SJCRH30 (cell line): ENCODE measurements around the gene GRIP1. TPM values are rescaled to one million over a fixed set of nuclear protein-coding genes. Genes with fewer than 3 reads are reported as not detected.

Source experiments
- DNase-seq, 2 experiments: peaks; one replicate each; pipeline ENCODE4 v3.0.0-alpha.2; 2015 to 2020
- H3K27ac ChIP-seq: fragments of 250-450 bp; sonication (Bioruptor Pico); 2 replicates; pipeline ENCODE4 v1.5.1; 2020; ENCODE audit warnings: mild to moderate bottlenecking, moderate library complexity
- H3K27me3 ChIP-seq: fragments of 250-450 bp; sonication (Bioruptor Pico); 2 replicates; pipeline ENCODE4 v1.5.1; 2020; ENCODE audit warnings: mild to moderate bottlenecking, moderate library complexity
- H3K36me3 ChIP-seq: fragments of 250-450 bp; sonication (Bioruptor Pico); 2 replicates; pipeline ENCODE4 v1.5.1; 2020; ENCODE audit warnings: mild to moderate bottlenecking, moderate library complexity
- H3K4me1 ChIP-seq: fragments of 250-450 bp; sonication (Bioruptor Pico); 2 replicates; pipeline ENCODE4 v1.5.1; 2020; ENCODE audit warnings: mild to moderate bottlenecking, moderate library complexity
- H3K4me3 ChIP-seq: fragments of 250-450 bp; sonication (Bioruptor Pico); 2 replicates; pipeline ENCODE4 v1.5.1; 2020; ENCODE audit warnings: mild to moderate bottlenecking, moderate library complexity
- H3K9me3 ChIP-seq: fragments of 250-450 bp; sonication (Bioruptor Pico); replicated peaks from 2 replicates; pipeline ENCODE4 v1.5.1; 2020; ENCODE audit warnings: mild to moderate bottlenecking, moderate library complexity
- total RNA-seq: library from RNA; depleted of rRNA; stranded (reverse); fragments of >200 nt; shearing (Covaris generic); gene quantifications from 2 replicates; pipeline ENCODE4 v1.2.3, GENCODE V29; 2014

The GRIP1 gene
- total RNA-seq, 1 experiment from 2014 or later: 8.2 TPM

- H3K36me3 ChIP-seq: no peaks in the 10 kb centered on the region
- H3K9me3 ChIP-seq: no peaks in the 10 kb centered on the region
- peaks cover 28% of the 10 kb centered on the region for H3K4me1 ChIP-seq
- no peak overlapping the region for H3K27ac ChIP-seq
- no peak for DNase-seq
- H3K4me3 ChIP-seq: no peak overlapping the region
- H3K27me3 ChIP-seq: no peaks in the 10 kb centered on the region
Measured at GRCh38 chr12:66644151-66644550, 34.7 kb downstream of the GRIP1 start.

- Histone ChIP-seq H3K4me1 (peaks cover 7% of the 10 kb centered on the region; the same call in 1 of the 2 replicates), H3K9me3 (no peaks in the 10 kb centered on the region), H3K27me3 (no peaks in the 10 kb centered on the region), H3K27ac (no peak overlapping the region), H3K4me3 (no peak overlapping the region), H3K36me3 (no peaks in the 10 kb centered on the region)
- DNase-seq: peak; percentile 20 to 40
Measured at GRCh38 chr12:66640691-66641460, 38.0 kb downstream of the GRIP1 start.

GRCh38 chr12:66638666-66639065, 40.2 kb downstream of the GRIP1 start:
- Histone ChIP-seq H3K27me3 (no peaks in the 10 kb centered on the region), H3K36me3 (no peaks in the 10 kb centered on the region), H3K9me3 (no peaks in the 10 kb centered on the region), H3K4me1 (peaks cover 7% of the 10 kb centered on the region; the same call in 1 of the 2 replicates), H3K27ac (no peak overlapping the region), H3K4me3 (no peak overlapping the region)
- DNase-seq: peak; percentile 11 to 53

GRCh38 chr12:66637699-66638301, 41.1 kb downstream of the GRIP1 start:
- no peaks in the 10 kb centered on the region for H3K27me3 ChIP-seq
- no peak for DNase-seq

GRCh38 chr12:66636771-66637170, 42.1 kb downstream of the GRIP1 start:
- H3K4me1 ChIP-seq: peaks cover 7% of the 10 kb centered on the region; the same call in 1 of the 2 replicates
- H3K36me3 ChIP-seq: no peaks in the 10 kb centered on the region
- DNase-seq: peak; percentile 24 to 38
- no peak overlapping the region for H3K4me3 ChIP-seq
- no peaks in the 10 kb centered on the region for H3K9me3 ChIP-seq
- H3K27ac ChIP-seq: no peak overlapping the region
- H3K27me3 ChIP-seq: no peaks in the 10 kb centered on the region

More at GRCh38 chr12:66637699-66638301, 41.1 kb downstream of the GRIP1 start:
- no peaks in the 10 kb centered on the region for H3K36me3 ChIP-seq
- no peak overlapping the region for H3K27ac ChIP-seq
- no peak overlapping the region for H3K4me3 ChIP-seq
- no peaks in the 10 kb centered on the region for H3K9me3 ChIP-seq
- peaks cover 7% of the 10 kb centered on the region; the same call in 1 of the 2 replicates for H3K4me1 ChIP-seq

GRCh38 chr12:66633676-66634075, 45.2 kb downstream of the GRIP1 start:
- H3K36me3 ChIP-seq: no peaks in the 10 kb centered on the region

GRCh38 chr12:66629138-66629870, 49.6 kb downstream of the GRIP1 start:
- H3K4me3 ChIP-seq: no peak overlapping the region
- H3K27ac ChIP-seq: no peak overlapping the region
- H3K36me3 ChIP-seq: no peaks in the 10 kb centered on the region
- no peaks in the 10 kb centered on the region for H3K27me3 ChIP-seq
- peaks cover 12% of the 10 kb centered on the region; the same call in 1 of the 2 replicates for H3K4me1 ChIP-seq
- H3K9me3 ChIP-seq: no peaks in the 10 kb centered on the region
- no peak for DNase-seq

More at GRCh38 chr12:66633676-66634075, 45.2 kb downstream of the GRIP1 start:
- Histone ChIP-seq H3K4me1 (0 out of 2 replicates have a peak, but pooled peaks cover under 1% of the 10 kb centered on the region), H3K27me3 (no peaks in the 10 kb centered on the region), H3K4me3 (no peak overlapping the region), H3K27ac (no peak overlapping the region), H3K9me3 (no peaks in the 10 kb centered on the region)
- no peak for DNase-seq

GRCh38 chr12:66627988-66628317, 50.9 kb downstream of the GRIP1 start:
- Histone ChIP-seq H3K27ac (no peak overlapping the region), H3K4me3 (no peak overlapping the region), H3K4me1 (peaks cover 12% of the 10 kb centered on the region; the same call in 1 of the 2 replicates), H3K27me3 (no peaks in the 10 kb centered on the region), H3K36me3 (no peaks in the 10 kb centered on the region), H3K9me3 (no peaks in the 10 kb centered on the region)
- DNase-seq: no peak

GRCh38 chr12:66627270-66627987, 51.4 kb downstream of the GRIP1 start:
- H3K27me3 ChIP-seq: no peaks in the 10 kb centered on the region
- H3K4me1 ChIP-seq: peaks cover 12% of the 10 kb centered on the region; the same call in 1 of the 2 replicates
- no peak overlapping the region for H3K27ac ChIP-seq
- peak; percentile 14 to 42 for DNase-seq
- no peaks in the 10 kb centered on the region for H3K36me3 ChIP-seq
- no peaks in the 10 kb centered on the region for H3K9me3 ChIP-seq
- no peak overlapping the region for H3K4me3 ChIP-seq

GRCh38 chr12:66624806-66625205, 54.1 kb downstream of the GRIP1 start:
- DNase-seq: no peak
- Histone ChIP-seq H3K36me3 (no peaks in the 10 kb centered on the region), H3K27ac (no peak overlapping the region)

GRCh38 chr12:66623455-66623854, 55.4 kb downstream of the GRIP1 start:
- H3K27ac ChIP-seq: no peak overlapping the region
- no peak overlapping the region for H3K4me3 ChIP-seq
- H3K9me3 ChIP-seq: no peaks in the 10 kb centered on the region
- no peak for DNase-seq
- H3K4me1 ChIP-seq: peaks cover 8% of the 10 kb centered on the region; the same call in 1 of the 2 replicates
- H3K36me3 ChIP-seq: no peaks in the 10 kb centered on the region
- no peaks in the 10 kb centered on the region for H3K27me3 ChIP-seq

More at GRCh38 chr12:66624806-66625205, 54.1 kb downstream of the GRIP1 start:
- Histone ChIP-seq H3K4me3 (no peak overlapping the region), H3K27me3 (no peaks in the 10 kb centered on the region), H3K9me3 (no peaks in the 10 kb centered on the region), H3K4me1 (peaks cover 12% of the 10 kb centered on the region; the same call in 1 of the 2 replicates)

GRCh38 chr12:66620688-66621087, 58.2 kb downstream of the GRIP1 start:
- H3K4me3 ChIP-seq: no peak overlapping the region
- no peak for DNase-seq
- H3K27ac ChIP-seq: no peak overlapping the region
- H3K9me3 ChIP-seq: no peaks in the 10 kb centered on the region
- no peaks in the 10 kb centered on the region for H3K27me3 ChIP-seq
- peaks cover 8% of the 10 kb centered on the region for H3K4me1 ChIP-seq
- H3K36me3 ChIP-seq: no peaks in the 10 kb centered on the region

GRCh38 chr12:66620026-66620425, 58.9 kb downstream of the GRIP1 start:
- Histone ChIP-seq H3K4me1 (peaks cover 8% of the 10 kb centered on the region), H3K4me3 (no peak overlapping the region), H3K9me3 (no peaks in the 10 kb centered on the region), H3K36me3 (no peaks in the 10 kb centered on the region), H3K27ac (no peak overlapping the region), H3K27me3 (no peaks in the 10 kb centered on the region)
- no peak for DNase-seq

- H3K27me3 ChIP-seq: no peaks in the 10 kb centered on the region
Measured at GRCh38 chr12:66617991-66618390, 60.9 kb downstream of the GRIP1 start.

More at GRCh38 chr12:66617991-66618390, 60.9 kb downstream of the GRIP1 start:
- Histone ChIP-seq H3K9me3 (no peaks in the 10 kb centered on the region), H3K36me3 (no peaks in the 10 kb centered on the region), H3K4me3 (no peak overlapping the region), H3K4me1 (peaks cover 8% of the 10 kb centered on the region), H3K27ac (no peak overlapping the region)
- no peak for DNase-seq
